Right kidney (tissue), 1 donor: Measurements from ENCODE around the gene REG3A.

Experiments
- DNase-seq: peaks from one replicate; pipeline ENCODE4 v3.0.0-alpha.2; 2016

Gene REG3A

GRCh38 chr2:79120194-79120713, 39.3 kb downstream of the REG3A start, which contains the start of gene REG1A:
Gene REG1A, plus strand, starts transcription at chr2:79120488. Its CDS starts 374 bp downstream, at chr2:79120862.
- DNase-seq = no peak

GRCh38 chr2:79116997-79117928, 42.3 kb downstream of the REG3A start:
- DNase-seq = no peak

- DNase-seq = no peak
These were observed 44.6 kb downstream of the REG3A start for GRCh38 chr2:79114797-79115494.

- DNase-seq = no peak
These were observed 47.3 kb downstream of the REG3A start for GRCh38 chr2:79112269-79112668.
